WTC11 (cell line): ENCODE data around the gene CDH12. TPM values are rescaled to one million over a fixed set of nuclear protein-coding genes. Genes with fewer than 3 reads are reported as not detected.

Source experiments
- ATAC-seq: fragments of 200-7000 bp; cut with Tn5 transposase; 2 replicates; pipeline ENCODE4 v1.10.0; 2021; ENCODE audit warnings: mild to moderate bottlenecking, moderate library complexity
- CTCF ChIA-PET: fragments of 300-600 bp; sonication (Branson Sonifier 250); formaldehyde crosslinking; loops from one replicate; lab custom pipeline; 2021; ENCODE audit warnings: antibody characterized with exemption; lab: Charles Lee
- POLR2A ChIA-PET: fragments of 350-600 bp; sonication (Branson Sonifier 250); formaldehyde crosslinking; loops from one replicate; lab custom pipeline; 2021; ENCODE audit warnings: antibody characterized with exemption; lab: Charles Lee
- DNase-seq: peaks from one replicate; pipeline ENCODE4 v3.0.0; 2021; ENCODE audit warnings: low spot score
- H3K27ac Mint-ChIP-seq: 2 replicates; pipeline ENCODE4 v1.8.0; 2021; ENCODE audit warnings: mixed read lengths
- H3K27me3 Mint-ChIP-seq: 2 replicates; pipeline ENCODE4 v1.8.0; 2021; ENCODE audit warnings: low read depth, mild to moderate bottlenecking, moderate library complexity, mixed read lengths
- H3K36me3 Mint-ChIP-seq: 2 replicates; pipeline ENCODE4 v1.8.0; 2021; ENCODE audit warnings: mixed read lengths
- H3K4me1 Mint-ChIP-seq: 2 replicates; pipeline ENCODE4 v1.8.0; 2022; ENCODE audit warnings: mixed read lengths
- H3K4me3 Mint-ChIP-seq: 2 replicates; pipeline ENCODE4 v1.8.0; 2021; ENCODE audit warnings: mild to moderate bottlenecking, moderate library complexity, mixed read lengths
- H3K9me3 Mint-ChIP-seq: 2 replicates; pipeline ENCODE4 v1.8.0; 2021; ENCODE audit warnings: mixed read lengths
- CTCF ChIP-seq: fragments of 200-600 bp; IDR thresholded peaks from 2 replicates; pipeline ENCODE4 v1.8.0; 2022; ENCODE audit warnings: antibody characterized with exemption
- HMGA2 ChIP-seq: fragments of 250-450 bp; sonication (Bioruptor Pico); IDR thresholded peaks from 2 replicates; pipeline ENCODE4 v1.4.0; 2021; ENCODE audit warnings: mild to moderate bottlenecking, moderate library complexity
- KAT7 ChIP-seq: sonication (generic); formaldehyde crosslinking; IDR thresholded peaks from 2 replicates; pipeline ENCODE4 v1.8.1; 2023; ENCODE audit warnings: missing genetic modification reagents, mild to moderate bottlenecking, borderline replicate concordance
- SP1 ChIP-seq: sonication (generic); formaldehyde crosslinking; conservative IDR thresholded peaks from 2 replicates; pipeline ENCODE4 v1.8.1; 2022; ENCODE audit warnings: missing genetic modification reagents
- TP53 ChIP-seq: sonication (generic); formaldehyde crosslinking; IDR thresholded peaks from 2 replicates; pipeline ENCODE4 v1.8.1; 2023; ENCODE audit warnings: mild to moderate bottlenecking, missing genetic modification reagents
- ZBTB43 ChIP-seq: sonication (generic); formaldehyde crosslinking; IDR thresholded peaks from 2 replicates; pipeline ENCODE4 v1.8.1; 2023; ENCODE audit warnings: mild to moderate bottlenecking, missing genetic modification reagents
- ZNF121 ChIP-seq: sonication (generic); formaldehyde crosslinking; IDR thresholded peaks from 2 replicates; pipeline ENCODE4 v1.8.0; 2023; ENCODE audit warnings: missing genetic modification reagents
- ZNF263 ChIP-seq: sonication (generic); formaldehyde crosslinking; IDR thresholded peaks from 2 replicates; pipeline ENCODE4 v1.8.1; 2022; ENCODE audit warnings: low read depth, mild to moderate bottlenecking, moderate library complexity, missing genetic modification reagents
- ZNF423 ChIP-seq: fragments of 250-450 bp; sonication (Bioruptor Pico); IDR thresholded peaks from 2 replicates; pipeline ENCODE4 v2.1.2; 2022; ENCODE audit warnings: mild to moderate bottlenecking, moderate library complexity
- ZNF425 ChIP-seq: fragments of 250-450 bp; sonication (Bioruptor Pico); conservative IDR thresholded peaks from 2 replicates; pipeline ENCODE4 v1.9.0; 2021; ENCODE audit warnings: mild to moderate bottlenecking
- total RNA-seq: library from RNA; stranded (reverse); gene quantifications from 3 replicates; pipeline ENCODE4 v1.2.3, GENCODE V29; 2021
- TF ChIP-seq, protein P1 (sequence below): sonication (generic); formaldehyde crosslinking; IDR thresholded peaks from 2 replicates; pipeline ENCODE4 v1.8.1; 2023; ENCODE audit warnings: mild to moderate bottlenecking, moderate library complexity, missing genetic modification reagents
- TF ChIP-seq, protein P2 (sequence below): sonication (generic); formaldehyde crosslinking; IDR thresholded peaks from 2 replicates; pipeline ENCODE4 v1.8.0; 2022; ENCODE audit warnings: missing genetic modification reagents
- TF ChIP-seq, protein P3 (sequence below): fragments of 250-450 bp; sonication (Bioruptor Pico); IDR thresholded peaks from 2 replicates; pipeline ENCODE4 v2.1.2; 2022; ENCODE audit warnings: mild to moderate bottlenecking, moderate library complexity

CDH12 gene
- total RNA-seq, 1 experiment from 2014 or later: not detected

DNA sequence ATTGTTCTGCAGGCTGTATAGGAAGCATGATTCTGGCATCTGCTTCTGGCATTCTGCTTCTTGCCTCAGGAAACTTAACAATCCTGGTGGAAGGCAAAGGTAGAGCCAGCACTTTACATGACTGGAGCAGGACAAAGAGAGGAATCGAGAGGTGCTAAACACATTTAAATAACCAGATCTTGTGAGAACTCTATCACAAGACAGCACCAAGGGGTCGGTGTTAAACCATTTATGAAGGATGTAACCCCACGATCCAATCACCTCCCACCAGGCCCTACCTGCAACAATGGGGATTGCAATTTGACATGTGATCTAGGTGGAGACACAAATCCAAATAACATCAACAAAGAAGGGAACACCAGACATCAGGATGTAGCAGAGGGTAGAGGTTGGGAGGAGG, 221.5 kb downstream of the CDH12 start:
- Mint-ChIP-seq H3K36me3 (no peaks in the 10 kb centered on the region), H3K27ac (no peak overlapping the region; the same call in 1 of the 2 replicates), H3K4me1 (peaks cover 21% of the 10 kb centered on the region), H3K27me3 (no peaks in the 10 kb centered on the region), H3K9me3 (peaks cover 7% of the 10 kb centered on the region; the same call in 1 of the 2 replicates), H3K4me3 (no peak overlapping the region)
- DNase-seq: no peak
- POLR2A ChIA-PET: no interaction called here
- ATAC-seq: peak; percentile 67
- CTCF ChIA-PET: no interaction called here
- no peak for TF ChIP-seq CTCF
- no peak for TF ChIP-seq ZNF263 (CRISPR knock-in tag)
- TF ChIP-seq SP1 (CRISPR knock-in tag): no peak
- TF ChIP-seq ZNF423 (CRISPR knock-in tag): no peak

GRCh38 chr5:22627029-22627428, 226.1 kb downstream of the CDH12 start:
- DNase-seq (no peak), ATAC-seq (no peak)
- ChIA-PET CTCF (no interaction called here), POLR2A (no interaction called here)
- no peak overlapping the region for H3K27ac Mint-ChIP-seq
- peaks cover 22% of the 10 kb centered on the region for H3K9me3 Mint-ChIP-seq
- no peak overlapping the region for H3K4me3 Mint-ChIP-seq
- no peak for TF ChIP-seq CTCF
- TF ChIP-seq TP53 (CRISPR knock-in tag): no peak
- TF ChIP-seq, protein P1, sequence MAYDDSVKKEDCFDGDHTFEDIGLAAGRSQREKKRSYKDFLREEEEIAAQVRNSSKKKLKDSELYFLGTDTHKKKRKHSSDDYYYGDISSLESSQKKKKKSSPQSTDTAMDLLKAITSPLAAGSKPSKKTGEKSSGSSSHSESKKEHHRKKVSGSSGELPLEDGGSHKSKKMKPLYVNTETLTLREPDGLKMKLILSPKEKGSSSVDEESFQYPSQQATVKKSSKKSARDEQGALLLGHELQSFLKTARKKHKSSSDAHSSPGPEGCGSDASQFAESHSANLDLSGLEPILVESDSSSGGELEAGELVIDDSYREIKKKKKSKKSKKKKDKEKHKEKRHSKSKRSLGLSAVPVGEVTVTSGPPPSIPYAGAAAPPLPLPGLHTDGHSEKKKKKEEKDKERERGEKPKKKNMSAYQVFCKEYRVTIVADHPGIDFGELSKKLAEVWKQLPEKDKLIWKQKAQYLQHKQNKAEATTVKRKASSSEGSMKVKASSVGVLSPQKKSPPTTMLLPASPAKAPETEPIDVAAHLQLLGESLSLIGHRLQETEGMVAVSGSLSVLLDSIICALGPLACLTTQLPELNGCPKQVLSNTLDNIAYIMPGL (CRISPR knock-in tag): no peak
- TF ChIP-seq, protein P2, sequence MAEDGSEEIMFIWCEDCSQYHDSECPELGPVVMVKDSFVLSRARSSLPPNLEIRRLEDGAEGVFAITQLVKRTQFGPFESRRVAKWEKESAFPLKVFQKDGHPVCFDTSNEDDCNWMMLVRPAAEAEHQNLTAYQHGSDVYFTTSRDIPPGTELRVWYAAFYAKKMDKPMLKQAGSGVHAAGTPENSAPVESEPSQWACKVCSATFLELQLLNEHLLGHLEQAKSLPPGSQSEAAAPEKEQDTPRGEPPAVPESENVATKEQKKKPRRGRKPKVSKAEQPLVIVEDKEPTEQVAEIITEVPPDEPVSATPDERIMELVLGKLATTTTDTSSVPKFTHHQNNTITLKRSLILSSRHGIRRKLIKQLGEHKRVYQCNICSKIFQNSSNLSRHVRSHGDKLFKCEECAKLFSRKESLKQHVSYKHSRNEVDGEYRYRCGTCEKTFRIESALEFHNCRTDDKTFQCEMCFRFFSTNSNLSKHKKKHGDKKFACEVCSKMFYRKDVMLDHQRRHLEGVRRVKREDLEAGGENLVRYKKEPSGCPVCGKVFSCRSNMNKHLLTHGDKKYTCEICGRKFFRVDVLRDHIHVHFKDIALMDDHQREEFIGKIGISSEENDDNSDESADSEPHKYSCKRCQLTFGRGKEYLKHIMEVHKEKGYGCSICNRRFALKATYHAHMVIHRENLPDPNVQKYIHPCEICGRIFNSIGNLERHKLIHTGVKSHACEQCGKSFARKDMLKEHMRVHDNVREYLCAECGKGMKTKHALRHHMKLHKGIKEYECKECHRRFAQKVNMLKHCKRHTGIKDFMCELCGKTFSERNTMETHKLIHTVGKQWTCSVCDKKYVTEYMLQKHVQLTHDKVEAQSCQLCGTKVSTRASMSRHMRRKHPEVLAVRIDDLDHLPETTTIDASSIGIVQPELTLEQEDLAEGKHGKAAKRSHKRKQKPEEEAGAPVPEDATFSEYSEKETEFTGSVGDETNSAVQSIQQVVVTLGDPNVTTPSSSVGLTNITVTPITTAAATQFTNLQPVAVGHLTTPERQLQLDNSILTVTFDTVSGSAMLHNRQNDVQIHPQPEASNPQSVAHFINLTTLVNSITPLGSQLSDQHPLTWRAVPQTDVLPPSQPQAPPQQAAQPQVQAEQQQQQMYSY (CRISPR knock-in tag): no peak
- peaks cover 20% of the 10 kb centered on the region for H3K36me3 Mint-ChIP-seq
- H3K4me1 Mint-ChIP-seq: peaks cover 35% of the 10 kb centered on the region
- no peaks in the 10 kb centered on the region for H3K27me3 Mint-ChIP-seq

- POLR2A ChIA-PET: no interaction called here
- no peaks in the 10 kb centered on the region for H3K27me3 Mint-ChIP-seq
- H3K4me3 Mint-ChIP-seq: no peak overlapping the region
- H3K36me3 Mint-ChIP-seq: peaks cover 20% of the 10 kb centered on the region
- CTCF ChIA-PET: no interaction called here
- H3K4me1 Mint-ChIP-seq: peaks cover 29% of the 10 kb centered on the region
- DNase-seq (no peak), ATAC-seq (no peak)
- no peak overlapping the region for H3K27ac Mint-ChIP-seq
- peaks cover 22% of the 10 kb centered on the region for H3K9me3 Mint-ChIP-seq
- TF ChIP-seq ZNF425 (CRISPR knock-in tag) (no peak), HMGA2 (CRISPR knock-in tag) (no peak), KAT7 (CRISPR knock-in tag) (no peak), ZNF121 (CRISPR knock-in tag) (no peak), ZNF263 (CRISPR knock-in tag) (no peak), ZBTB43 (CRISPR knock-in tag) (no peak)
- TF ChIP-seq, protein P3, sequence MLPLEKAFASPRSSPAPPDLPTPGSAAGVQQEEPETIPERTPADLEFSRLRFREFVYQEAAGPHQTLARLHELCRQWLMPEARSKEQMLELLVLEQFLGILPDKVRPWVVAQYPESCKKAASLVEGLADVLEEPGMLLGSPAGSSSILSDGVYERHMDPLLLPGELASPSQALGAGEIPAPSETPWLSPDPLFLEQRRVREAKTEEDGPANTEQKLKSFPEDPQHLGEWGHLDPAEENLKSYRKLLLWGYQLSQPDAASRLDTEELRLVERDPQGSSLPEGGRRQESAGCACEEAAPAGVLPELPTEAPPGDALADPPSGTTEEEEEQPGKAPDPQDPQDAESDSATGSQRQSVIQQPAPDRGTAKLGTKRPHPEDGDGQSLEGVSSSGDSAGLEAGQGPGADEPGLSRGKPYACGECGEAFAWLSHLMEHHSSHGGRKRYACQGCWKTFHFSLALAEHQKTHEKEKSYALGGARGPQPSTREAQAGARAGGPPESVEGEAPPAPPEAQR: no peak
Observed at GRCh38 chr5:22625451-22625850, 227.7 kb downstream of the CDH12 start.
